Stimulated activated CD4-positive, alpha-beta T cell treated with anti-CD3 and anti-CD28 coated beads, Interleukin-15, amount 100 ng/mL, for 1 hour (primary cell): ENCODE measurements around the gene TUFT1.
"Not testable (repeated sequence)": the region's sequence is repeated elsewhere in the genome, so short reads cannot be mapped to it uniquely, and the experiment has no call there.

Source experiments
- DNase-seq, 2 donors: peaks; one replicate each; pipeline ENCODE4 v3.0.0-alpha.2; 2020; ENCODE audit warnings: low read depth in 1 of 2, low spot score in 1 of 2

Gene TUFT1

GRCh38 chr1:151578941-151579340, 38.8 kb downstream of the TUFT1 start:
- DNase-seq, result no peak

- DNase-seq, result no peak
Observed at GRCh38 chr1:151579436-151580225, 39.5 kb downstream of the TUFT1 start.

GRCh38 chr1:151581451-151581850, 41.3 kb downstream of the TUFT1 start:
- DNase-seq, result no peak

GRCh38 chr1:151581921-151582320, 41.8 kb downstream of the TUFT1 start:
- no peak for DNase-seq

- no peak for DNase-seq
Observed at GRCh38 chr1:151583796-151584195, 43.7 kb downstream of the TUFT1 start.

DNA sequence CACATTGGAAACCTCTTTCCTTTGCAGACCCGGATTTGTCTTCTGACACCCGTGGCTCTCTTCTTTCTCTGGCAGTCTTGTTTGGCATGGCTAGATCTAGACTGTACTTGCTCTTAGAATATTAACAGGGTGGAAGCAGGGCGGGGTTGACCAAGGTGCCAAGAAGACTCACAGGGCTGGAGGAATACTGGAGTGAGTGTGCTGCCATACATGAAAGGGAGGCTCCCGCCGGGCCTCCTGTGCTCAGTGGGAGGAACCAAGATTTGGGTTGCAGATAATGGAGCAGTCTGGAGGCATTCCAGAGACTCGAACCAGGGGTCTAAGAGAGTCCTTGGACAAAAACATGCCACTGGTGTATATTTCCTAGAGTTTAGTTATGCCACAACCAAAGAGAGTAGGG, 44.2 kb downstream of the TUFT1 start:
- DNase-seq, result no peak

DNA sequence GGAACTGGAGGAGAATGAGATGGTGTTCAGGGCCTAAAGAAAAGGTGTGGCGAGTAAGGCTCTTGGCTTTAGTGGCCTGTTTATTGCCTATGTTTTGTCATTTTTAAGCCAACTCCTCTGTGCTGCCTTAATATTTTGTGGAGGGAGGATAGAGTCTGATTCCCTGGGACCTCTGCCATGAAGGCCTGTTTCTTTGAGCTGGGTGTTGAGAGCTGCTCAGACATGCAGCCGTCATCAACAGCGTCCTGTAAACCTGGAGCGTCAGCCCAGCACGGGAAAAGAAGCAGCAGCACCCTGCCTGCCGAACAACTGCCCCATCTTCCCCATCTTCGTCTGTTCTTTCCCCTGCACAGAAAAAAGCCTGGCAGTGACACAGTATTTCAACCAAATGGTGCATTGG, 44.7 kb downstream of the TUFT1 start:
- DNase-seq, result no peak

DNA sequence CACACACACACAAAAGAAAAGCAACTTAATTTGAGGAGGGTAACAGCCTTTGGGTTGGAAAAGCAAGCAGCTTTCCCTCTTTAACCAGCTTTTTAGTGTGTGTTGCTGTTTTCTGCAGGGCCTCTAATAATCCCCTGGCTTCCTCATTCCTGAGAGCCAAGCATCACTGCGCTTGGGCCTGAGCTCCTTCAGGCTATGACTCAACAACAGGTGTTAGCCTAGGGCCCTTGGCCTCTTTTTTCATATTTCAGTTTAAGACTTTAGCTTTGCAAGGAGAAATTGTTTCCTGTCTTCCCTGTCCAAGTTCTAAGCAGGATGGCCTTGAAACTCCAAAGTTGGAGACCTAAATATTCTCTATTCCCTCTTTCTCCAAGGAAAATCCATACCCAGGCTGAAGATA, 45.5 kb downstream of the TUFT1 start:
- DNase-seq, result no peak

DNA sequence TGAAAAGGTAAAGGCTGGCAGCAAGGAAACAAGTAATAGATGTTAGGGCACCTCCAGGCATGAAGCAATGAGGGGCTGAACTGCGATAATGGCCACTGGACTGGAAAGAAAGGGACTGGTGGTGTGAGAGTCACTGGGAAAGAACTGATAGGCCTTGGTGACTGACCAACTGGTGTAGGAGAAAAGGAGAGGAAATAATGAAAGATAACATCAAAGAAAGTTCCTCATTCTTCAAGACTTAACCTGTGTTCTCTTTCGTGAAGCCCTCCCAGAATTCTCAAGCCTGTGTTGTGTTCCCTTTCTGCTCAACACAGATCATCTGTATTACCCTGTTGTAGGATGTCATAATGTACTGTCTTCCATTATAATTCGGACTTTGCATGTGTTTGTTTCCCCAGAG, 50.9 kb downstream of the TUFT1 start:
- no peak for DNase-seq

DNA sequence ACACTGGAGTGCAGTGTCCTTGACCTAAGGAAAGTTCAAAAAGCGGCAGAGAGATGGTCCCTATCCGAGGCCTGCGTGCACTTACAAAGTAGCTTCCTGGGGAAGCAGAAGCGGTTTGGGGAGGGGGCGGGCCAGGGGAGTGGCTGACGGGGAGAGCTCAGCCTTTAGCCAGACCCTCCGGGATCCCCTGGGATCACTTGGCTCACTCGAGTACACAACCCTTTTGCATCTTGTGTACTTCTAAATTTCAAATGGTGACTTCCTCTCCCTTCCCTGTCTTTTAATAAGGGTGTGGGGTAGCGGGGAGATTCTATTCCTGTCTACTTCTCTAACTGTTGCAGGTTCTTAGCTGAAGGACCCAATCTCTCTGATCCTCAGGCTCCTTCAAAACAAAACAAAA, 53.6 kb downstream of the TUFT1 start:
- no peak for DNase-seq

- DNase-seq, result peak; percentile 70 to 73
Observed at GRCh38 chr1:151594143-151594625, 54.1 kb downstream of the TUFT1 start.

DNA sequence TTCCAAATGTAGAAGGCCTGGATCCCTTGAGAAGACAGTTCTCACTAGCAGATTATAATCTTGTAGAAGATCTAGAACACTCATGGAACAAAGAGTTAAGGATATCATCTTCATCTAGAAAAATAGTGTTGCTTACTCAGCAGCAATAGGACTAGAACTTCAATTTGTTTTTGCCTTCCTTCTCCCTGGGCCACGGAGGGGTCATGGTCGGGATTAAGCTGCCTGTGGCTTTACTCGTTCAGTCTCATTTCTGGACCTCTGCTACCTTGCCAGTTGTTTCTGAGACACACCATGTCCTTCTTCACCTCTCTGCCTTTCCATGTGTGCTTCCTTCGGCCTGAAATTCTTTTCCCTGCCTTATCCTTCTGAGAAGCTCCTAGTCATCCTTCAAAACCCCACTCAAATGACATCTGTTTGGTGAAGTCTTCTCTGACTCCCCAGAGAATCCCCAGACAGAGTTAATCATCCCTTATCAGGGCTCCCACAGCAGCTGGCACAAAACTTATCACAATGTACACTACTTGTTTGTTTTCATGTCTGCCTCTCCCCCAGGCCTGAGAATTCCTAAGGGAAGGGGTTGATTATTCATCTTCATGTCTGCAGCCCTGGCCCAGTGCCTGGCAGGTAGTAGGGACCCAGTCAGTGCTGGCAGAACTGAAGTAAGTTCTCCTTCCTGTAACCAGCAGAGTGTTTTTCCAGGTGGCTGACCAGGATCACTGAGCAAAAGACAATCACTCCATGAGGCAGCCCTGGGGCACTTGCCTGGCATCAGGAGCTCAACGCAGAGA, 56.3 kb downstream of the TUFT1 start:
- no peak for DNase-seq

- DNase-seq, result not testable (repeated sequence)
Observed at GRCh38 chr1:151602550-151602949, 62.4 kb downstream of the TUFT1 start.

- DNase-seq, result no peak
Observed at GRCh38 chr1:151604291-151604690, 64.2 kb downstream of the TUFT1 start.

GRCh38 chr1:151606384-151606783, 66.3 kb downstream of the TUFT1 start:
- no peak for DNase-seq

DNA sequence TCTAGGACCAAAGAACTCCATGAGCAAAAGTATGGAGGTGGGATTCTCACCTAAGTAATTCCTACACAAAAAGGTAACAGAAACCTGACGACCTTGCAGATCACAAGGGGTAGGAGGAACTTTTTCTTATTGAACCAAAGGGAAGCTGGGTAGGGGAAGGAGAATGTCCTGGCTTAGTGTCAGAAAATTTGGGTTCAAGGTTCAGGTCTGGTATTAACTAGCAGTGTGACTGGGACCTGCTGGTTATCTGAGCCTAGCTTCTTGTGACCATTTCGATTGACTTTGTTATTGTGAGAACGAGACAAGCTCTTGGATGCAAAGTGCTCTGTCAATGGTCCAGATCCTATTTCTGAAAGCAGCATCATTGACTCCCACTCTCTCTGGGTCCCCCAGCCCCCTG, 66.7 kb downstream of the TUFT1 start:
- no peak for DNase-seq

GRCh38 chr1:151610142-151610541, 70.0 kb downstream of the TUFT1 start:
- DNase-seq, result no peak

GRCh38 chr1:151611288-151611790, 71.2 kb downstream of the TUFT1 start:
- DNase-seq, result no peak

DNA sequence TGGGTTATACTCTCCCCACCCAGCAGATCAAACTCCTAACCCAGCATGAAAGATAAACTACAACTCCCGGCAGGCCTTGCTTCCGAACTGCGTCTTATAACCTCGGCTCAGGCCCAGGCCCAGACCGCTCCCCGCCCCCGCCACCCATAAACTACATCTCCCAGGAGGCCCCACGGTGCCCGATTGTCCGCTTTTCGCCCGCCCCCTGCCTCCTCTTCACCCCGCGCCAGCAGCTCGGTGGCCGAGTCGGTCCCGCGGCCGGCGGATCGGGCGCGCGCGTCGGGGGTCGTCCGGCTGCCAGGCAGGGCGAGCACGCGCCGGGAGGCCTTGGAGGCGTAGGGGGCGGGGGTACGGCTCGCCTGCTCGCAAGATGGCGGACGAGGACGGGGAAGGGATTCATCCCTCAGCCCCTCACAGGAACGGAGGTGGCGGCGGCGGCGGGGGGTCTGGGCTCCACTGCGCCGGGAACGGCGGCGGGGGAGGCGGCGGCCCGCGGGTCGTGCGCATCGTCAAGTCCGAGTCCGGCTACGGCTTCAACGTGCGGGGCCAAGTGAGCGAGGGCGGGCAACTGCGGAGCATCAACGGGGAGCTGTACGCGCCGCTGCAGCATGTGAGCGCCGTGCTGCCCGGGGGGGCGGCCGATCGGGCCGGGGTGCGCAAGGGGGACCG, 71.9 kb downstream of the TUFT1 start, which contains the start of gene SNX27:
Gene SNX27, plus strand, starts transcription at position 219 of the 669 bp plus-strand sequence. Its CDS starts 152 bp downstream, at position 371.
- peak; percentile 69 to 71 for DNase-seq

DNA sequence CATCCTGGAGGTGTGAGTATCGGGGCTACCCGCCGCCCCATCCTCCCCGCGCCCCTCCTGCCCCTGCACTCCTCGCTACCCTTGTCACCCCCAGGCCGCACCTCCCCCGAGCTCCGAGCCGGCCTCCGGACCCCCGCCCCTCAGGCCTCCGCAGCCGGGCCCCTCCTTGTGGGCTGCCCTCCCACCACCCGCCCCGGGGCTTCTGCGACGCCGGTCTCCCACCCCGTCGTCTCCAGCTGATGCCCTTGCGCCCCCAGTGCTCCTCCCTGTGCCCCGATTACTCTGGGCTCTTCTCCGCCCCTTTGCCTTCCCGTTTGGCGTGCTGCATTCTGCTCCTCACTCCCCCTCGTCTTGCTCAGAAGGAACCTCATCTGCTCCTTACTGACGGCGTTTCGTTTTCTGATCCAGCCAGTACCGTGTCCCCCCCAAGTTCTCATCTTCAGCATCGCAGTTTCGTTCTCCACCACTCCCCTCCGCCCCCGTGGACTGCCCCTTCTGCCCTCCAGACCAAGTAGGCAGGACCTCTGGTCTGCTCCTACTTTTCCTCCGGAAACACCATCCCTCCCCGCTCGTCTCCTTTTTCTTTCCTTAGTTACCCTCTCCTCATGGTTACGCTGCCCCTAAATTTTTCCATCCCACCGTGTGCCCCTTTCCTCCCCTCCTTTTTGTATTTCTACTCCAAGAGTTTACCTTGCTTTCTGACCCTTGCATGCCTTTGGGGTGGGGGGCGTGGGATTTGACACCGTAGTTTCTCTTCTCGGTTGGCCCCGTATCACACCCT, 72.6 kb downstream of the TUFT1 start:
- peak in 1 of 2 donors; percentile 3 for DNase-seq
